GM23338 (cell line): ENCODE results near the gene GUCY1B1.

ENCODE experiments used
- CREB1 ChIP-seq: fragments of 250-450 bp; sonication (Bioruptor Pico); IDR thresholded peaks from 2 replicates; pipeline ENCODE4 v1.5.0; 2020; ENCODE audit warnings: low read depth, mild to moderate bottlenecking, moderate library complexity
- EZH2 ChIP-seq: fragments of 200-600 bp; sonication (generic); IDR thresholded peaks from one replicate; pipeline ENCODE4 v1.8.0; 2017; ENCODE audit warnings: antibody characterized with exemption, mild to moderate bottlenecking, low read depth; ENCODE audit not compliant: unreplicated experiment
- EZH2phosphoT487 ChIP-seq: fragments of 200-600 bp; sonication (generic); IDR thresholded peaks from one replicate; pipeline ENCODE4 v1.8.1; 2018; ENCODE audit warnings: antibody characterized with exemption; ENCODE audit not compliant: unreplicated experiment
- JUNB ChIP-seq: IDR thresholded peaks from one replicate; pipeline ENCODE4 v1.6.1; 2016; ENCODE audit warnings: antibody characterized with exemption; ENCODE audit not compliant: unreplicated experiment
- POLR2AphosphoS5 ChIP-seq: IDR thresholded peaks from 2 replicates; pipeline ENCODE4 v1.6.1; 2016; ENCODE audit warnings: antibody characterized with exemption, low read depth
- REST ChIP-seq: IDR thresholded peaks from one replicate; pipeline ENCODE4 v1.6.1; 2018; ENCODE audit warnings: antibody characterized with exemption; ENCODE audit not compliant: unreplicated experiment
- ZNF114 ChIP-seq: fragments of 250-450 bp; sonication (Bioruptor Pico); IDR thresholded peaks from 2 replicates; pipeline ENCODE4 v1.5.0; 2020; ENCODE audit warnings: mild to moderate bottlenecking, moderate library complexity
- ZNF331 ChIP-seq: fragments of 250-450 bp; sonication (Bioruptor Pico); IDR thresholded peaks from 2 replicates; pipeline ENCODE4 v1.5.0; 2020; ENCODE audit warnings: low read depth, mild to moderate bottlenecking, moderate library complexity
- TF ChIP-seq, protein P1 (sequence below), 2 experiments: fragments of 200-600 bp in 1 of 2; sonication (generic) in 1 of 2; conservative IDR thresholded peaks; 2 replicates each; pipeline versions ENCODE4 v1.5.1 to v1.6.1; 2016 to 2017; ENCODE audit warnings: antibody characterized with exemption in 2 of 2, low read depth in 2 of 2, mild to moderate bottlenecking in 2 of 2, moderate library complexity in 1 of 2

GRCh38 chr4:155766622-155767021 lies 7.8 kb downstream of the GUCY1B1 start:
- TF ChIP-seq EZH2 (no peak), POLR2AphosphoS5 (no peak), REST (no peak), EZH2phosphoT487 (no peak), ZNF114 (no peak), JUNB (no peak), CREB1 (CRISPR knock-in tag) (no peak), ZNF331 (CRISPR knock-in tag) (no peak)
- TF ChIP-seq, protein P1, sequence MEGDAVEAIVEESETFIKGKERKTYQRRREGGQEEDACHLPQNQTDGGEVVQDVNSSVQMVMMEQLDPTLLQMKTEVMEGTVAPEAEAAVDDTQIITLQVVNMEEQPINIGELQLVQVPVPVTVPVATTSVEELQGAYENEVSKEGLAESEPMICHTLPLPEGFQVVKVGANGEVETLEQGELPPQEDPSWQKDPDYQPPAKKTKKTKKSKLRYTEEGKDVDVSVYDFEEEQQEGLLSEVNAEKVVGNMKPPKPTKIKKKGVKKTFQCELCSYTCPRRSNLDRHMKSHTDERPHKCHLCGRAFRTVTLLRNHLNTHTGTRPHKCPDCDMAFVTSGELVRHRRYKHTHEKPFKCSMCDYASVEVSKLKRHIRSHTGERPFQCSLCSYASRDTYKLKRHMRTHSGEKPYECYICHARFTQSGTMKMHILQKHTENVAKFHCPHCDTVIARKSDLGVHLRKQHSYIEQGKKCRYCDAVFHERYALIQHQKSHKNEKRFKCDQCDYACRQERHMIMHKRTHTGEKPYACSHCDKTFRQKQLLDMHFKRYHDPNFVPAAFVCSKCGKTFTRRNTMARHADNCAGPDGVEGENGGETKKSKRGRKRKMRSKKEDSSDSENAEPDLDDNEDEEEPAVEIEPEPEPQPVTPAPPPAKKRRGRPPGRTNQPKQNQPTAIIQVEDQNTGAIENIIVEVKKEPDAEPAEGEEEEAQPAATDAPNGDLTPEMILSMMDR (conservative IDR thresholded peaks at IDR 0.05; ENCODE audit: low read depth in 2 of 2), result no peak
